ENCODE data around the gene FIGLA.

Gene FIGLA

DNA sequence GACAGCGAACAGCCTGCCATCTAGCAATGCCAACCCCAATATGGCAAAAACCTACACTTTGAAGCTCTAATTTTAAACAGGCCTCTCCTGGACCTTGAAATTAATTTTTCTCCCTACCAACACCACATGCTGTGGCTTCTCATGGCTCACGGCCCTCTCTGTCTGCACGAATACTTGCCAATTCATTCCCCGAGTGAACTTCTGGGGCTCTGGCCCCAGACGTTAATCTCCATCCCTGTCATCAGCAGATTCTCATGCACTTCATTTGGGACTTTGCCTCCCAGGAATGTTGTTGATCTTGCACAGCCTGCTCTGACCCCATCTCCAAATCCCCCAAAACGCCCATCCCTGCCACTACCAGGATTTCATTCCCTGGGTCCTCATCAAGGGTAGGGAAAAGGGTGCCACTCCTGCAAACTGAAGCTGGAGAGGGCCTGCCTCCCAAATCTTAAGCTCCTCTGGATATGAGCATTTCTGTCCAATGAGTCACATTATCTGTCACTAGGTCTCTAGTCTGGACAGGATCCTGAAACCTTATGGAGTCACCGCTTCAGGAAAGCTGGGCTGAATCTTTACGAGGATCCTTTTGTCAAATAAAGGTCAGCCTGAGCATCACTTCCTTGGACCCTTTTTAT is 10.4 kb downstream of the FIGLA start:
- DNase-seq (ENCODE audit: insufficient read length, low spot score), result no peak
- TF ChIP-seq POU2F2 (IDR thresholded peaks at IDR 0.05; ENCODE audit: low read depth, low read length) (no peak), POLR2A (IDR thresholded peaks at IDR 0.05; ENCODE audit: low read depth, low read length) (no peak), POLR2AphosphoS5 (IDR thresholded peaks at IDR 0.05; ENCODE audit: low read depth, low read length) (no peak), SPI1 (IDR thresholded peaks at IDR 0.05; ENCODE audit: low read depth, low read length) (no peak)
- FAIRE-seq, result no peak

DNA sequence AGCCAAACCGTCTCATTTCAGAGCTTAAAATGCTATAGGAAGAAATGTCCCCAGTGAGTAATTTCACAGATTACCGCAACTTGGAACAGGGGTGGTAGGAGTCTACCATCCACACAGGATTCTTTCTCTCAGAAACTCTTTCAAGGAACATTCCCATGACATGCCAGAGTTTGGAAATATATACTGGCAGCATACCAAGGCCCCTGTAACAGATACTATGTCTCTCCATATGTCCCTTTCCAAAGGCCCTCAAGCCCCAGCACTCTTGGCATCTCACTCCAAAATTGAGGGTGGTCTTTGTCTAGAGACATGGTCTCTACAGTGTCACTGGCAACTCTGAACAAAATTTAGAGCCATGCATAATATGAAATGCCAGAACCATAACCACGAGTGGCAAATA is 11.0 kb downstream of the FIGLA start:
- DNase-seq (ENCODE audit: insufficient read length, low spot score), result no peak
- TF ChIP-seq POU2F2 (IDR thresholded peaks at IDR 0.05; ENCODE audit: low read depth, low read length), result no peak
- no peak for TF ChIP-seq PAX5 (IDR thresholded peaks at IDR 0.05; ENCODE audit: insufficient read depth, low read length, severe bottlenecking)
- TF ChIP-seq TAF1 (IDR thresholded peaks at IDR 0.05; ENCODE audit: low read depth, low read length), result no peak
- no peak for FAIRE-seq

DNA sequence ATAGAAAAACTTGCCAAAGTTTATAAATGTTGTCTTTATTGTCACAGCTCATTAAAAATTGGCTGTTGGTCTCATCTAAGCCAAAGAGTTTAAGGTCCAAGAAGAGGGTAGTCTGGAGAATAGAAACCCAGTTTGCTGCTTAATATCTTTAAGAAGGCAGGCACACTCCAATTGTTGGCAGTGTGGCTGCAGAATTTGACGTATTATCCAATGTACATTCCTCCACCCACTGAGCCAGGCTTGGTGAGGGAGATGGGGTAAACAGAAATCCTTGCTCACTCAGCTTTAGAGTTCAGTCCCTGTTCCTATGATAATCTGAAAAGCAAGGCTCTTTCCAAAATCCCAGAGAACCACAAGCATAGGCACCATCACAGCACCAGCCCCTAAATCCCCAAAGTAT is 11.8 kb downstream of the FIGLA start:
- TF ChIP-seq POLR2A (IDR thresholded peaks at IDR 0.05; ENCODE audit: low read depth, low read length), result no peak
- no peak for TF ChIP-seq PAX5 (IDR thresholded peaks at IDR 0.05; ENCODE audit: insufficient read depth, low read length, severe bottlenecking)
- FAIRE-seq (no peak), DNase-seq (ENCODE audit: insufficient read length, low spot score) (no peak)

DNA sequence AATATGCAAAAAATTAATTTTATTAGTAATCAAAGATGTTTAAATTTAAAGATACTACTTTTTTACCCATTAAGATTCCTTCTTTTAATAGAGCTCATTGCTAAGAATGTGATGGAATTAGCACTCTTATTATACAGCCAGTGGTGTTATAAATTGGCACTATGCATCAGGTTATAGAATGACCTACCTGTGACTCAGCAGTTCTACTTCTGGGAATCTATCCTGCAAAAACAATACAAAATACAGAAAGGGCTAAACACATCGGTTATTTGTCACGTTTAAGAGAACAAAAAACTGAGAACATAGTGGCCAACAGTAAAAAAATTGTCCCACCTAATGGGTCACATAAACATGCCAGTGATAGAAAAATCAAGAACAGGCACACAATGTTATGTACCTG is 13.0 kb downstream of the FIGLA start:
- DNase-seq (ENCODE audit: insufficient read length, low spot score), result no peak
- TF ChIP-seq POLR2AphosphoS5 (IDR thresholded peaks at IDR 0.05; ENCODE audit: low read depth, low read length), result no peak
- TF ChIP-seq POLR2A (IDR thresholded peaks at IDR 0.05; ENCODE audit: low read depth, low read length), result no peak
- TF ChIP-seq SPI1 (IDR thresholded peaks at IDR 0.05; ENCODE audit: low read depth, low read length), result no peak
- no peak for TF ChIP-seq POU2F2 (IDR thresholded peaks at IDR 0.05; ENCODE audit: low read depth, low read length)
- TF ChIP-seq PAX5 (IDR thresholded peaks at IDR 0.05; ENCODE audit: insufficient read depth, low read length, severe bottlenecking), result no peak
- no peak for TF ChIP-seq TAF1 (IDR thresholded peaks at IDR 0.05; ENCODE audit: low read depth, low read length)
- FAIRE-seq, result no peak

DNA sequence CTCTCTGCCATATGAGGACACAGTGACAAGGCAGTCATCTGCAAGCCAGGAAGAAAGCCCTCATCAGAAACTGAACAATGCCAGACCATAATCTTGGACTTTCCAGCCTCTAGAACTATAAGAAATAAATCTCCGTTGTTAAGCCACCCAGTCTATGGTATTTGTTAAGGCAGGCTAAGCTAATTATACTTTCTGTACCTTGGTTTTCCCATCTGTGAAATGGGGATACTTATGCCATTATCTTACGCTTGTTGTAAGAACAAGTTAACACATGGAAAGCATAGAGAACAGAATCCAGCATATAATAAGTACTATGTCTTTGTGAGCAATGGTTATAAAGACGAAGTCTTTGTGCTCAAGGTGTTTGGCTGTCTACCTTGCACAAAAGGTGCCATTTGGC is 14.2 kb downstream of the FIGLA start:
- no peak for TF ChIP-seq POU2F2 (IDR thresholded peaks at IDR 0.05; ENCODE audit: low read depth, low read length)
- TF ChIP-seq POLR2AphosphoS5 (IDR thresholded peaks at IDR 0.05; ENCODE audit: low read depth, low read length), result no peak
- TF ChIP-seq POLR2A (IDR thresholded peaks at IDR 0.05; ENCODE audit: low read depth, low read length), result no peak
- no peak for TF ChIP-seq PAX5 (IDR thresholded peaks at IDR 0.05; ENCODE audit: insufficient read depth, low read length, severe bottlenecking)
- no peak for TF ChIP-seq SPI1 (IDR thresholded peaks at IDR 0.05; ENCODE audit: low read depth, low read length)
- TF ChIP-seq TAF1 (IDR thresholded peaks at IDR 0.05; ENCODE audit: low read depth, low read length), result no peak
- no peak for DNase-seq (ENCODE audit: insufficient read length, low spot score)
- no peak for FAIRE-seq

DNA sequence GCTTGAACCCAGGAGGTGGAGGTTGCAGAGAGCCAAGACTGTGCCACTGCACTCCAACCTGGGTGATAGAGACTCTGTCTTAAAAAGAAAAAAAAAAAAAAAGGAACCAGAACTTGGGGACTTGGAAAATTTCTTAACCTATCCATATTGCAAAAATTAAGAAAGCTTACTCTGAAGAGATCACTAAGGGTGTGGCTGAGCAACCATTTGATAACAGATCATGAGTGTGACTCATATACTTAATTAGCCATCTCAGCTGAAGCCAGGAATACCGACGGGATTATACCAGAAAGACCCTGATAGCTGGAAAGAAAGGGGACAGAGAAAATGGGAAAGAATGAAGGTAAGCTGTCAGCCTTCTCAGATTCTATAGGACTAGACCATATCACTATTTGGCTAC is 15.3 kb downstream of the FIGLA start:
- DNase-seq (ENCODE audit: insufficient read length, low spot score), result no peak

DNA sequence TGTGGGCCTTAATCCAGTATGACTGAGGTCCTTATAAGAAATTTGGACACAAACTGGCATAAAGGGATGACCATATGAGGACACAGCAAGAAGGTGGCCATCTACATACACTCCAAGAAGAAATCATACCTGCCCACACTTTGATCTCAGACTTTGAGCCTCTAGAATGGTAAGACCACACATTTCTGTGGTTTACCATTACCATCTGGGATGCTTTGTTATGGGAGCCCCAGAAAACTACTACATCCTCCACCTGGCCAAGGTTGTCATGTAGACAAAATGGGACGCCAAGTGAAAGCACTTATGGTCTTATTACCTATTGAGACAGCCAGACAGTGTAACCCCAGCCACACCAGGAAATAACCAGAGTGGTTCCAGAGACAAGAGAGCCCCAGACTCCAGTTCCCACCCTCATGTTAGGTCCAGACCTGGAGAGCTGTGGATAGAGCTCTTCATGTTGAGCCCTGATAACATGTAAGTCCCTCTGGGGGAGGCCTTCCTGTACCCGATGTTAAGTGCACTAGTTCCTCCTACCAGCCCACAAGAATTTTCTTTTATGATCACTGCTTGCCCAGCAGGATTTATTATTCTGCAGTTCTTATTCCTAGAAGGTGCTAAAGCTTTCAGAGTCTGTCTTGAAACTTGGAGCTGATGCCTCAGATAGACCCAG is 17.8 kb downstream of the FIGLA start:
- FAIRE-seq, result no peak
- no peak for DNase-seq (ENCODE audit: insufficient read length, low spot score)
- no peak for TF ChIP-seq PAX5 (IDR thresholded peaks at IDR 0.05; ENCODE audit: insufficient read depth, low read length, severe bottlenecking)

More for the DNA sequence above, 15.3 kb downstream of the FIGLA start:
- TF ChIP-seq POU2F2 (IDR thresholded peaks at IDR 0.05; ENCODE audit: low read depth, low read length), result no peak
- TF ChIP-seq TAF1 (IDR thresholded peaks at IDR 0.05; ENCODE audit: low read depth, low read length), result no peak
- TF ChIP-seq SPI1 (IDR thresholded peaks at IDR 0.05; ENCODE audit: low read depth, low read length), result no peak
- no peak for TF ChIP-seq PAX5 (IDR thresholded peaks at IDR 0.05; ENCODE audit: insufficient read depth, low read length, severe bottlenecking)
- TF ChIP-seq POLR2A (IDR thresholded peaks at IDR 0.05; ENCODE audit: low read depth, low read length), result no peak
- no peak for TF ChIP-seq POLR2AphosphoS5 (IDR thresholded peaks at IDR 0.05; ENCODE audit: low read depth, low read length)
- no peak for FAIRE-seq

DNA sequence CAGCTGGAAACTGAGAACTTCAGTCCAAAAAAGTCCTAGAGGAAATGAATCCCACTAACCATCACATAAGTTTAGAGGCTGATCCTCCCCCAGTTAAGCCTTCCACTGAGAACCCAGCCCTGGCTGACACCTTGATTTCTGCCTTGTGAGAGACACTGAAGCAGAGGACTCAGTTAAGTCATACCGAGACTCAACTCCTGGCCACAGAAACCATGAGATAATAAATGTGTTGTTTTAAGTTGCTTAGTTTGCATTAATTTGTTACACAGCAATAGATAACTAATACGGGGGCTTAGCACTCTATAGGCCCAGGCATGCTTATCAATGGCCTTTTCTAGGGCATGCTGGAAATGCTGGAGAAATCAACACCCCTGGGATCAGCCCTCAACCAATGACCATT is 19.0 kb downstream of the FIGLA start:
- FAIRE-seq, result no peak
- TF ChIP-seq PAX5 (IDR thresholded peaks at IDR 0.05; ENCODE audit: insufficient read depth, low read length, severe bottlenecking) (no peak), SPI1 (IDR thresholded peaks at IDR 0.05; ENCODE audit: low read depth, low read length) (no peak), POLR2A (IDR thresholded peaks at IDR 0.05; ENCODE audit: low read depth, low read length) (no peak), POLR2AphosphoS5 (IDR thresholded peaks at IDR 0.05; ENCODE audit: low read depth, low read length) (no peak), POU2F2 (IDR thresholded peaks at IDR 0.05; ENCODE audit: low read depth, low read length) (no peak), TAF1 (IDR thresholded peaks at IDR 0.05; ENCODE audit: low read depth, low read length) (no peak)
- no peak for DNase-seq (ENCODE audit: insufficient read length, low spot score)

DNA sequence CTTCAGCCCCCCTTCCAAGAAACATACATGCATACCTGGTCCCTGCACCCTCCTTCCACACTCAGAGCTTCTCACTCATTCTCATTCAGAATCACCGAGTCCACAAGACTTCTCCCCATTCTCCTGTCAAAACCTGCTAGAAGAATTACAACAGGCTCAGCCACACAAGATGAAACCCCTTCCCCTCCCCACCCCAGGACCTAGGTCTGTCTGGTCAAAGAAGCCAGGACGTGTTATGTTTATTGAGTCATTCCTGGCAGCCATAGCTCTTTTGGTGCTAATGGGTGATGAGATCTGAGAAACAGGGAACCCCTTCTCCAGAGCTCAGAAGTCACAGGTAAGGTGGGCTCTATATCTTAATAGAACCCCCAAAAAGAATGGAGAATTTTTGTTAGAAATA is 21.0 kb downstream of the FIGLA start:
- DNase-seq (ENCODE audit: insufficient read length, low spot score) (no peak), FAIRE-seq (no peak)
- TF ChIP-seq POLR2AphosphoS5 (IDR thresholded peaks at IDR 0.05; ENCODE audit: low read depth, low read length) (no peak), POU2F2 (IDR thresholded peaks at IDR 0.05; ENCODE audit: low read depth, low read length) (no peak), POLR2A (IDR thresholded peaks at IDR 0.05; ENCODE audit: low read depth, low read length) (no peak), SPI1 (IDR thresholded peaks at IDR 0.05; ENCODE audit: low read depth, low read length) (no peak), TAF1 (IDR thresholded peaks at IDR 0.05; ENCODE audit: low read depth, low read length) (no peak), PAX5 (IDR thresholded peaks at IDR 0.05; ENCODE audit: insufficient read depth, low read length, severe bottlenecking) (no peak)

DNA sequence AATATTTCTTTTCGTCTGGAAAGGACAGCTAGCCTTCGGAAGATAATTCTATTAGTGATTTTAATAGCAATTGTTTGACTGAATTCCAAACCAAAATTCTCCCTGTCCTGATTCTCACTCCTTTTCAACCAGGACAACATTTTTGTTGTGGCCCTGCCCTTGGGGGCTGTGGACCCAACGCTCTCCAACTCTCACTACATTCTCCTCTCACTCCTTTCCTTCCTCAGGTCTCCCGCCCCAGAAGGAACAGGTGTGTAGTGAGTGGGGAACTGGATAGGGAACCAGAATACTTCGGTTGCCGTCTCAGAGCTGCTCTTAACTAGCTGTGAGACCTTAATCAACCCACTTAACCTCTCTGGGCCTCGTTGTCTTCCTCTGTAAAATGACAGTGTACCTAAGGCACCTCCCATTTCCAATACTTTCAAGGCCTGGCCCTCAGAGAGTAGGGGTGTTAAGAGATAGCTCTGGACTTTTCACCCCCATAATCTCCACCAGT is 21.8 kb downstream of the FIGLA start:
- FAIRE-seq, result no peak
- no peak for DNase-seq (ENCODE audit: insufficient read length, low spot score)

More for the DNA sequence above, 21.8 kb downstream of the FIGLA start:
- TF ChIP-seq POLR2A (IDR thresholded peaks at IDR 0.05; ENCODE audit: low read depth, low read length) (no peak), SPI1 (IDR thresholded peaks at IDR 0.05; ENCODE audit: low read depth, low read length) (no peak), PAX5 (IDR thresholded peaks at IDR 0.05; ENCODE audit: insufficient read depth, low read length, severe bottlenecking) (no peak), POLR2AphosphoS5 (IDR thresholded peaks at IDR 0.05; ENCODE audit: low read depth, low read length) (no peak), TAF1 (IDR thresholded peaks at IDR 0.05; ENCODE audit: low read depth, low read length) (no peak), POU2F2 (IDR thresholded peaks at IDR 0.05; ENCODE audit: low read depth, low read length) (no peak)
